Endothelial cell (in vitro differentiated cells): Measurements from ENCODE around the gene MCOLN3. TPM values are rescaled to one million over a fixed set of nuclear protein-coding genes. Genes with fewer than 3 reads are reported as not detected.

Source experiments
- DNase-seq: peaks from one replicate; pipeline ENCODE4 v3.0.0; 2021; ENCODE audit warnings: low spot score
- H3K27ac Mint-ChIP-seq: one replicate; pipeline ENCODE4 v1.8.0; 2021; ENCODE audit warnings: mixed read lengths, inconsistent platforms; ENCODE audit not compliant: unreplicated experiment
- H3K27me3 Mint-ChIP-seq: one replicate; pipeline ENCODE4 v1.8.0; 2021; ENCODE audit warnings: mild to moderate bottlenecking, moderate library complexity, mixed read lengths, inconsistent platforms; ENCODE audit not compliant: unreplicated experiment
- H3K36me3 Mint-ChIP-seq: one replicate; pipeline ENCODE4 v1.8.0; 2021; ENCODE audit warnings: mild to moderate bottlenecking, low read depth, mixed read lengths, inconsistent platforms; ENCODE audit not compliant: unreplicated experiment
- H3K4me1 Mint-ChIP-seq: one replicate; pipeline ENCODE4 v1.8.0; 2021; ENCODE audit warnings: mild to moderate bottlenecking, mixed read lengths, inconsistent platforms; ENCODE audit not compliant: unreplicated experiment
- H3K4me3 Mint-ChIP-seq: one replicate; pipeline ENCODE4 v1.8.0; 2021; ENCODE audit warnings: mild to moderate bottlenecking, mixed read lengths, inconsistent platforms; ENCODE audit not compliant: unreplicated experiment
- H3K9me3 Mint-ChIP-seq: one replicate; pipeline ENCODE4 v1.8.0; 2021; ENCODE audit warnings: mixed read lengths, inconsistent platforms; ENCODE audit not compliant: unreplicated experiment
- CTCF ChIP-seq: fragments of 200-600 bp; sonication (generic); IDR thresholded peaks from one replicate; pipeline ENCODE4 v1.5.0; 2021; ENCODE audit warnings: antibody characterized with exemption; ENCODE audit not compliant: unreplicated experiment
- total RNA-seq: library from RNA; stranded (reverse); fragmentation: NEBNext Ultra II Directional; extraction: Animal tissue kit (Norgen Biotek cat#: 25700); gene quantifications from one replicate; pipeline ENCODE4 v1.2.1, GENCODE V29; 2021; ENCODE audit not compliant: unreplicated experiment

MCOLN3 gene
- total RNA-seq, 1 donor from 2014 or later, result 0.90 TPM

- no peaks in the 10 kb centered on the region for H3K36me3 Mint-ChIP-seq
These were observed 73.3 kb downstream of the MCOLN3 start for GRCh38 chr1:84975035-84975434.

GRCh38 chr1:84973498-84974334 lies 74.6 kb downstream of the MCOLN3 start:
- Mint-ChIP-seq H3K27me3 (no peaks in the 10 kb centered on the region), H3K4me3 (no peak overlapping the region), H3K4me1 (peaks cover 5% of the 10 kb centered on the region), H3K36me3 (no peaks in the 10 kb centered on the region), H3K9me3 (no peaks in the 10 kb centered on the region), H3K27ac (no peak overlapping the region)
- DNase-seq, result no peak
- TF ChIP-seq CTCF, result no peak

More at GRCh38 chr1:84975035-84975434, 73.3 kb downstream of the MCOLN3 start:
- no peak overlapping the region for H3K4me3 Mint-ChIP-seq
- TF ChIP-seq CTCF, result no peak
- H3K9me3 Mint-ChIP-seq, result no peaks in the 10 kb centered on the region
- no peaks in the 10 kb centered on the region for H3K27me3 Mint-ChIP-seq
- H3K27ac Mint-ChIP-seq, result no peak overlapping the region
- no peak for DNase-seq
- H3K4me1 Mint-ChIP-seq, result peaks cover 5% of the 10 kb centered on the region

- no peak for TF ChIP-seq CTCF
- Mint-ChIP-seq H3K9me3 (no peaks in the 10 kb centered on the region), H3K27me3 (no peaks in the 10 kb centered on the region), H3K4me1 (peaks cover 5% of the 10 kb centered on the region), H3K36me3 (no peaks in the 10 kb centered on the region), H3K4me3 (no peak overlapping the region), H3K27ac (no peak overlapping the region)
- DNase-seq, result no peak
These were observed 75.8 kb downstream of the MCOLN3 start for GRCh38 chr1:84972377-84972987.

- Mint-ChIP-seq H3K27ac (no peak overlapping the region), H3K27me3 (no peaks in the 10 kb centered on the region)
- DNase-seq, result no peak
These were observed 76.3 kb downstream of the MCOLN3 start for GRCh38 chr1:84971957-84972356.

More at GRCh38 chr1:84971957-84972356, 76.3 kb downstream of the MCOLN3 start:
- Mint-ChIP-seq H3K36me3 (no peaks in the 10 kb centered on the region), H3K4me1 (peaks cover 5% of the 10 kb centered on the region), H3K4me3 (no peak overlapping the region), H3K9me3 (no peaks in the 10 kb centered on the region)
- TF ChIP-seq CTCF, result no peak
